ENCODE results near the gene MDP1. TPM values are rescaled to one million over a fixed set of nuclear protein-coding genes. Genes with fewer than 3 reads are reported as not detected.

The MDP1 gene
- total and polyA plus RNA-seq, 2 experiments from 2014 or later, result 9.8 to 31.1 TPM

GRCh38 chr14:24233538-24233866, 17.6 kb upstream of the MDP1 start:
- Mint-ChIP-seq H3K4me1 (peaks cover 17% of the 10 kb centered on the region), H3K9me3 (no peaks in the 10 kb centered on the region), H3K4me3 (peak overlapping the region; percentile 91), H3K36me3 (ENCODE audit: low read depth) (peaks cover 31% of the 10 kb centered on the region), H3K27me3 (ENCODE audit: insufficient read depth, low read depth, poor library complexity) (peaks cover 7% of the 10 kb centered on the region), H3K27ac (peak overlapping the region; percentile 95; the same call in 1 of the 2 replicates)
- Histone ChIP-seq H3K4me3 (peak overlapping the region; percentile 81), H3K27me3 (ENCODE audit: insufficient read depth) (no peaks in the 10 kb centered on the region), H3K27ac (ENCODE audit: low read depth) (peak overlapping the region; percentile 93), H4K20me1 (replicated peaks; ENCODE audit: insufficient read depth) (peaks cover 10% of the 10 kb centered on the region), H3K4me1 (ENCODE audit: insufficient read depth) (peaks cover 15% of the 10 kb centered on the region), H3K36me3 (ENCODE audit: insufficient read depth) (peaks cover 17% of the 10 kb centered on the region; the same call in 1 of the 2 replicates), H3K4me2 (peak overlapping the region; percentile 97), H2AFZ (peak overlapping the region; percentile 67; the same call in 1 of the 2 replicates), H3K79me2 (replicated peaks; ENCODE audit: insufficient read depth) (peaks cover 47% of the 10 kb centered on the region), H3F3A (replicated peaks; ENCODE audit: low read depth) (peaks cover 7% of the 10 kb centered on the region; the same call in 1 of the 2 replicates), H3K9me2 (ENCODE audit: insufficient read depth) (no peaks in the 10 kb centered on the region)
- DNase-seq (ENCODE audit: low spot score) (no peak), ATAC-seq (no peak)
- TF ChIP-seq POLR2AphosphoS5 (IDR thresholded peaks at IDR 0.05; ENCODE audit: low read depth) (no peak), STAT1 (IDR thresholded peaks at IDR 0.05; ENCODE audit: unreplicated experiment) (no peak), JUNB (IDR thresholded peaks at IDR 0.05; ENCODE audit: unreplicated experiment) (no peak), ZNF331 (CRISPR knock-in tag; IDR thresholded peaks at IDR 0.05; ENCODE audit: low read depth) (no peak), CREB1 (CRISPR knock-in tag; IDR thresholded peaks at IDR 0.05; ENCODE audit: low read depth) (no peak), ETS1 (IDR thresholded peaks at IDR 0.05) (no peak), ZNF114 (CRISPR knock-in tag; IDR thresholded peaks at IDR 0.05) (no peak), CTCF (conservative IDR thresholded peaks at IDR 0.05; ENCODE audit: low read depth in 2 of 2) (no peak), EZH2 (IDR thresholded peaks at IDR 0.05; ENCODE audit: low read depth, unreplicated experiment) (no peak), ZNF462 (CRISPR knock-in tag; IDR thresholded peaks at IDR 0.05) (no peak), EZH2phosphoT487 (IDR thresholded peaks at IDR 0.05; ENCODE audit: unreplicated experiment) (no peak)
